HCT116 (cell line): ENCODE data around the gene WDR26.
"Not testable (repeated sequence)": the region's sequence is repeated elsewhere in the genome, so short reads cannot be mapped to it uniquely, and the experiment has no call there.

Source experiments
- CBX3 ChIP-seq: IDR thresholded peaks from 2 replicates; pipeline ENCODE4 v1.6.1; 2012; ENCODE audit warnings: low read depth
- CEBPB ChIP-seq: IDR thresholded peaks from 2 replicates; pipeline ENCODE4 v1.6.1; 2012; ENCODE audit warnings: low read depth
- ELF1 ChIP-seq: IDR thresholded peaks from 2 replicates; pipeline ENCODE4 v1.6.1; 2012; ENCODE audit warnings: low read depth, borderline replicate concordance
- EZH2phosphoT487 ChIP-seq: fragments of 200-600 bp; IDR thresholded peaks from 2 replicates; pipeline ENCODE4 v1.6.1; 2018; ENCODE audit warnings: antibody characterized with exemption, borderline replicate concordance
- JUND ChIP-seq: IDR thresholded peaks from 2 replicates; pipeline ENCODE4 v1.6.1; 2012
- POLR2A ChIP-seq: IDR thresholded peaks from 2 replicates; pipeline ENCODE4 v1.7.0; 2011; ENCODE audit warnings: borderline replicate concordance; ENCODE audit not compliant: insufficient read depth, insufficient read length; ENCODE audit errors: extremely low read depth
- POLR2AphosphoS5 ChIP-seq: IDR thresholded peaks from 2 replicates; pipeline ENCODE4 v1.6.1; 2011; ENCODE audit warnings: mild to moderate bottlenecking, low read depth, low read length, moderate library complexity
- YY1 ChIP-seq: IDR thresholded peaks from 2 replicates; pipeline ENCODE4 v1.6.1; 2011; ENCODE audit warnings: low read length, low read depth, moderate library complexity, mild to moderate bottlenecking; ENCODE audit not compliant: insufficient replicate concordance; ENCODE audit errors: extremely low read depth
- TF ChIP-seq, protein P1 (sequence below), 3 experiments: fragments of 200-600 bp in 1 of 3; sonication (generic) in 1 of 3; IDR thresholded peaks in 2 of 3; conservative IDR thresholded peaks in 1 of 3; 2 replicates each; pipeline ENCODE4 v1.5.1; 2012 to 2017; ENCODE audit warnings: low read depth in 2 of 3, low read length in 2 of 3, antibody characterized with exemption in 1 of 3, borderline replicate concordance in 1 of 3, control low read depth in 1 of 3, mild to moderate bottlenecking in 1 of 3, mixed read lengths in 1 of 3, mixed run types in 1 of 3, moderate library complexity in 1 of 3; ENCODE audit not compliant: insufficient read depth in 1 of 3
- TF ChIP-seq, protein P2 (sequence below): IDR thresholded peaks from 2 replicates; pipeline ENCODE4 v1.6.1; 2011; ENCODE audit warnings: mild to moderate bottlenecking, low read length, moderate library complexity; ENCODE audit not compliant: insufficient replicate concordance; ENCODE audit errors: extremely low read depth

DNA sequence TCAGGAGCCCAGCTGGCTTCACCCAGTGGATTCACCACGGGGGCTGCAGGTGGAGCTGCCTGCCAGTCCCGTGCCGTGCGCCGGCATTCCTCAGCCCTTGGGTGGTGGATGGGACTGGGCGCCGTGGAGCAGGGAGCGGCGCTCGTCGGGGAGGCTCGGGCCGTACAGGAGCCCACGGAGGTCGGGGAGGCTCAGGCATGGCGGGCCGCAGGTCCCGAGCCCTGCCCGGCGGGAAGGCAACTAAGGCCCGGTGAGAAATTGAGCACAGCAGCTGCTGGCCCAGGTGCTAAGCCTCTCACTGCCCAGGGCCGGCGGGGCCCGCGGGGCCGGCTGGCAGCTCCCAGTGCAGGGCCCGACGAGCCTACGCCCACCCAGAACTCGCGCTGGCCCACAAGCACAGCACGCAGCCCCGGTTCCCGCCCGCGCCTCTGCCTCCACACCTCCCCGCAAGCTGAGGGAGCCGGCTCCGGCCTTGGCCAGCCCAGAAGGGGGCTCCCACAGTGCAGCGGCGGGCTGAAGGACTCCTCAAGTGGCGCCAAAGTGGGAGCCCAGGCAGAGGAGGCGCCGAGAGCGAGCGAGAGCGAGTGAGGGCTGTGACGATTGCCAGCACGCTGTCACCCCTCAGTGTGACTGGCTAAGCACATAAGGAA, 82.0 kb downstream of the WDR26 start:
- TF ChIP-seq JUND, POLR2AphosphoS5, POLR2A, CBX3, ELF1, CEBPB, EZH2phosphoT487, YY1: not testable (repeated sequence)
- TF ChIP-seq, protein P1, sequence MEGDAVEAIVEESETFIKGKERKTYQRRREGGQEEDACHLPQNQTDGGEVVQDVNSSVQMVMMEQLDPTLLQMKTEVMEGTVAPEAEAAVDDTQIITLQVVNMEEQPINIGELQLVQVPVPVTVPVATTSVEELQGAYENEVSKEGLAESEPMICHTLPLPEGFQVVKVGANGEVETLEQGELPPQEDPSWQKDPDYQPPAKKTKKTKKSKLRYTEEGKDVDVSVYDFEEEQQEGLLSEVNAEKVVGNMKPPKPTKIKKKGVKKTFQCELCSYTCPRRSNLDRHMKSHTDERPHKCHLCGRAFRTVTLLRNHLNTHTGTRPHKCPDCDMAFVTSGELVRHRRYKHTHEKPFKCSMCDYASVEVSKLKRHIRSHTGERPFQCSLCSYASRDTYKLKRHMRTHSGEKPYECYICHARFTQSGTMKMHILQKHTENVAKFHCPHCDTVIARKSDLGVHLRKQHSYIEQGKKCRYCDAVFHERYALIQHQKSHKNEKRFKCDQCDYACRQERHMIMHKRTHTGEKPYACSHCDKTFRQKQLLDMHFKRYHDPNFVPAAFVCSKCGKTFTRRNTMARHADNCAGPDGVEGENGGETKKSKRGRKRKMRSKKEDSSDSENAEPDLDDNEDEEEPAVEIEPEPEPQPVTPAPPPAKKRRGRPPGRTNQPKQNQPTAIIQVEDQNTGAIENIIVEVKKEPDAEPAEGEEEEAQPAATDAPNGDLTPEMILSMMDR (IDR thresholded peaks at IDR 0.05 in 2 of 3, conservative IDR thresholded peaks at IDR 0.05 in 1 of 3; ENCODE audit: borderline replicate concordance in 1 of 3, insufficient read depth in 1 of 3, low read depth in 2 of 3, low read length in 2 of 3), result not testable (repeated sequence)
- TF ChIP-seq, protein P2, sequence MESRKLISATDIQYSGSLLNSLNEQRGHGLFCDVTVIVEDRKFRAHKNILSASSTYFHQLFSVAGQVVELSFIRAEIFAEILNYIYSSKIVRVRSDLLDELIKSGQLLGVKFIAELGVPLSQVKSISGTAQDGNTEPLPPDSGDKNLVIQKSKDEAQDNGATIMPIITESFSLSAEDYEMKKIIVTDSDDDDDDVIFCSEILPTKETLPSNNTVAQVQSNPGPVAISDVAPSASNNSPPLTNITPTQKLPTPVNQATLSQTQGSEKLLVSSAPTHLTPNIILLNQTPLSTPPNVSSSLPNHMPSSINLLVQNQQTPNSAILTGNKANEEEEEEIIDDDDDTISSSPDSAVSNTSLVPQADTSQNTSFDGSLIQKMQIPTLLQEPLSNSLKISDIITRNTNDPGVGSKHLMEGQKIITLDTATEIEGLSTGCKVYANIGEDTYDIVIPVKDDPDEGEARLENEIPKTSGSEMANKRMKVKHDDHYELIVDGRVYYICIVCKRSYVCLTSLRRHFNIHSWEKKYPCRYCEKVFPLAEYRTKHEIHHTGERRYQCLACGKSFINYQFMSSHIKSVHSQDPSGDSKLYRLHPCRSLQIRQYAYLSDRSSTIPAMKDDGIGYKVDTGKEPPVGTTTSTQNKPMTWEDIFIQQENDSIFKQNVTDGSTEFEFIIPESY, result not testable (repeated sequence)
